Stimulated activated naive CD4-positive, alpha-beta T cell (primary cell): ENCODE data around the gene PIP4K2C.
A peak's percentile ranks its signal among the peaks of the same experiment; 100 is the strongest.

Experiments
- DNase-seq, 6 experiments: peaks; one replicate each; lab custom pipeline; 2025; lab: John Stamatoyannopoulos, UW

The PIP4K2C gene

DNA sequence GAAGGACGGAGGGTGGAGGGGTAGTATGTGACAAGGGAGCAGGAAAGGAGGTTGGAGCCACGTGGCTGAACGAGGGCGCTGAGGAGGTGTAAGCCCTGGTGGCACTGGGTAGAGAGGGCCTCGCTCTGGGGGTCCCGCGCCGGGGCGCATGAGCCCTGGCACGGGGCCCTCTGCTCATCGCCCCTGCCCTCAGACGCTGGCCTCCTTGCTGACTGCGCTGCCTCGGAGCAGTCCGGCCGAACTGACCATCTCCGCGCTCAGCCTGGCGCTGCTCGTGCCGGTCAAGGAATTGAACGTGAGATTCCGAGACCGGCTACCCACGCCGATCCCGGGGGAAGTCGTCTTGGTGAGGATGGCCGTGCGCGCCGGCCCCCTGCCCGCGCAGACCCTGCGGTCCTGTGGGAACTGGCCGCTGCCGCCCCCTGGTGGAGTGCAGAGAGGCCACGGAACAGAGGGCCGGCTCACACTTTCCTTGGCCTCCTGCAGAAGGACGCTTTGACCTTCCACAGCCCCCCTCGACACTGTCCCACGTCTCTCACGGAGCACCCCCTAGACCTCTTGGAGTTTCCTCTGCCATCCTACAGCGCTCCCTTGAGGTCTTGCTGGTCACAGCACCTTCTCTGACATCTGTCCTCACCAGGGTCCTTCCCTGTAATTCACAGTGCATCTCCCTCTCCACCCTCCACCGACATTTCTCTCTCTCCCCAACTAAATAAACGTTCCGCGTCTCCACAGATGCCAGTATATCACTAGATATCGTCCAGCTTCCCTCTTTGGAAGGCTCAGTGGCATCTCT lies 30.7 kb downstream of the PIP4K2C start:
- peak; percentile 10 to 59 (median 38) for DNase-seq

DNA sequence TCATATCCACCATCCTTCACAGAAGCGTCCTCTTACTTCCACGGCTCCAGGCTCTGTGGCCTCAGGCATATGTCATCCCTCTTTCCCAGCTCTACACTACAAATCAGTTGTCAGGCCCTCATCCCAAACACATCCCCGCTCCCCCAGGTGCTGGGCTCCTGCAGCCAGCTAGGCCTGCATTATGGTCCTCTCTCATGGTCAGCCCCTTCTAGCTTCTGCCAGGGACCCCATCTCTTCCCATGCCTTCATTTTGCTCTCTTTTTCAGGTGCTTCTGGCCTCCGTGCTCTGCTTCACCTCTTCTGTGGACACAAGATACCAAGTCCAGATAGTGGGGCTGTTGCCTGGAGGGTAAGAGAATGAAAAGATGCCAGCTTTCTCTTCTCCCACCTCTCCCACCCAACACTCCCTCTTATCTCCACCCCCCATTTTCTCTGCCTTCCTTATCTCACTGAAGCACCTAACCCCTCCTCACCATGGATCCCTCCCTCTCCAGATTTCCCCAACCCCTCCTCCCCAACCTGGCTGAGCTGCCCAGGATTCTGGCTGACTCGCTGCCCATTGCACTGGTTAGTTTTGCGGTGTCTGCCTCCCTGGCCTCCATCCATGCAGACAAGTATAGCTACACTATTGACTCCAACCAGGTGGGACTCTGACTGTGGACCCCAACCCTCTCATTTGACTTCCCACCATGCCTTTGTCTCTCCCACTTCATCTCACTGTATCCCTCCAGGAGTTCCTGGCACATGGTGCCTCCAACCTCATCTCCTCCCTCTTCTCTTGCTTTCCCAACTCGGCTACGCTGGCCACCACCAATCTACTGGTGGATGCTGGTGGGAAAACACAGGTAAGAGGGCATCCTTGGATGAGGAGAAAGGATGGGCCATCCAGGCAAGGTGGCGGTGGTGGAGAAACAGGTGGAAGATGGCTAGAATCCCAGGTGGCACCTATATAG lies 31.6 kb downstream of the PIP4K2C start:
- no peak for DNase-seq

DNA sequence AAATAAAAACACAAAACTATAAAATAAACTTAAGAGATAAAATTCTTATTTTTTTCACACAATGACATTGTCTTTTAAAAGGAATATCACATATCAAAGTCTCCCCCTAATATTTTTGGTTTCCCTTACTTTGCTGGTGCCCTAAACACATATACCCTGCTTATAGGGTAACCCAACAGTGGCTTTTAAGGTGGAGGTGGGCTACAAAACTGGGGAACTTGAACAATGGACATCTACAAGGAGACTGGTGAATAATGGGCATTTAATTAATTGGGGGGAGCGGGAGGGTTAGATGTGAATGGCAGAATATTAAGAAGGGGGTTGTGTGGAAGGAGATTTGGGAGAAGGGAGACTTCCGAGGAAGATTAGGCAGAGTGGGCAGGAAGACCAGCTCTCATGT lies 32.4 kb downstream of the PIP4K2C start:
- DNase-seq, result no peak

DNA sequence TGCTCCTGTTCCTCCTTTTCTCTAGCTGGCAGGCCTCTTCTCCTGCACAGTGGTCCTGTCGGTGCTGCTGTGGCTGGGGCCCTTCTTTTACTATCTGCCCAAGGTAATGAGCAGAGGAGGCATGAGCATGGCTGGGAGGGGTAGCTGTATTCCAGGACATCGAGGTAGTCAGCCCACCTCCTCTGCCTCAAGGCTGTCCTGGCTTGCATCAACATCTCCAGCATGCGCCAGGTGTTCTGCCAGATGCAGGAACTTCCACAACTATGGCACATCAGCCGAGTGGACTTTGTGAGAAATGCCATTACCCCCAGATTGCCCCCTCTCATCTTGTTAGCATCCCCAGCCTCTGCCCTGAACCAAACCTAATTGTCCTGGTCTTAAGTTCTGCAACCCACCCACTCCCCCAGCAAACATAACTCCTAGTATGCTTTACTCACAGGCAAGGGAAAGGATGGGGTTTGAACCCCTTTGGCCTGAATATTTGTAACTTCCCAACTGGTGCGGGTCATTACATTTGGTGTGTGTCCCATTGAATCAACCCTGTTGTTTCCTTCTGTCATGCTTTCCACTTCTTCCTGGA lies 32.9 kb downstream of the PIP4K2C start:
- no peak for DNase-seq

DNA sequence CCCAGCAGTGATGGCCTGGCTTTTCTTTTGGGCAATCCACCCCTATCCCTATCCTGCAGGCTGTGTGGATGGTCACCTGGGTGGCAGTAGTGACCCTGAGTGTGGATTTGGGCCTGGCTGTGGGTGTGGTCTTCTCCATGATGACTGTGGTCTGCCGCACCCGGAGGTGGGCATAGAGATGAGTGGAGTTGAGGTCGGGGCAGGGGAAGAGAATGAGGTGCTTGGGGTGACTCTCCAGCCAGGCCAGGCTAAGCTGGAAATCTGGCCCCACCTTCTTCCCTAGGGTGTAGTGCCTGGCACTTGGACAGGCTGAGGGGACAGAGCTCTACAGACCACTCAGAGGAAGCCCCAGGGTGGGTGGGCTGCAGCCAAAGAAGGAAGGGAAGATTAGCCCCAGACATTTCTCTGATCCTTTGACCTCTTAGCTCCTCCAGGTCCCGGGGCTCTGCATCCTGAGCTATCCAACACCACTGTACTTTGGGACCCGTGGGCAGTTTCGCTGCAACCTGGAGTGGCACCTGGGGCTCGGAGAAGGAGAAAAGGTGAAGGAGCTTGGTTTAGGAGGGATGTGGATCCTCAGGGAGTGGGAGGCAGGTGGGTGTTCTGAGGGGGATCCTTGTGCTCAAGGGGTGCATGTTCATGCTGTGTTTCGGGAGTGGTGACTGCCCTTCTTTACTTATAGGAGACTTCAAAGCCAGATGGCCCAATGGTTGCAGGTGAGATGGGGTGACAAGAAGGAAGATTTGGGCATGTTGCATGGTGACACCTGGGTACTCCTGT lies 33.6 kb downstream of the PIP4K2C start:
- DNase-seq, result no peak

DNA sequence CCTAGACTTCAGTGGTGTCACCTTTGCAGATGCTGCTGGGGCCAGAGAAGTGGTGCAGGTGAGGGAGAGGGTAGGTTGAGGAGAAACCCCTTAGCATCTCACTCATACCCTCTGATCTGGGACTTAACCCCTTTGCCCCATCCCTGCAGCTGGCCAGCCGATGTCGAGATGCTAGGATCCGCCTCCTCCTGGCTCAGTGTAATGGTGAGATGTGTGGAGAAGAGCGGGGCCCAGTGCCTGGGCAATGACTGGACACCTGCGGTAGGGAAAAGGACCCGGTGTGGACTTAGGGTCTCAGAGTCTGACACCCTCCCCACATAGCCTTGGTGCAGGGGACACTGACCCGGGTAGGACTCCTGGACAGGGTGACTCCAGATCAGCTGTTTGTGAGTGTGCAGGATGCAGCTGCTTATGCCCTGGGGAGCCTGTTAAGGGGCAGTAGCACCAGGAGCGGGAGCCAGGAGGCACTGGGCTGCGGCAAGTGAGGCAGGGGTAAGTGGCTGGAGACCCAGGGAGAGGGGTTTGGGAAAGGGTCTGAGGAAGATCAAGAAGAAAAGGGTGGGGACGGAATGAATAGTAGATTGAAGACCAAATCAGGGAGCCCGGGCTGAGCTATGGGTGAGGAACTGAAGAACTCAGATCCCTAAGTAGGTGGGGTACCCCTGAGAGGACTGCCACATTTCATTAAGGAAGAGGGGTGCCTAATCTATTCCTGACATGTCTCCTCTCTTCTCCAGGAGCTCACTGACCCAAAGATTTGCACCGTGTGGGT lies 34.5 kb downstream of the PIP4K2C start:
- DNase-seq, result no peak

DNA sequence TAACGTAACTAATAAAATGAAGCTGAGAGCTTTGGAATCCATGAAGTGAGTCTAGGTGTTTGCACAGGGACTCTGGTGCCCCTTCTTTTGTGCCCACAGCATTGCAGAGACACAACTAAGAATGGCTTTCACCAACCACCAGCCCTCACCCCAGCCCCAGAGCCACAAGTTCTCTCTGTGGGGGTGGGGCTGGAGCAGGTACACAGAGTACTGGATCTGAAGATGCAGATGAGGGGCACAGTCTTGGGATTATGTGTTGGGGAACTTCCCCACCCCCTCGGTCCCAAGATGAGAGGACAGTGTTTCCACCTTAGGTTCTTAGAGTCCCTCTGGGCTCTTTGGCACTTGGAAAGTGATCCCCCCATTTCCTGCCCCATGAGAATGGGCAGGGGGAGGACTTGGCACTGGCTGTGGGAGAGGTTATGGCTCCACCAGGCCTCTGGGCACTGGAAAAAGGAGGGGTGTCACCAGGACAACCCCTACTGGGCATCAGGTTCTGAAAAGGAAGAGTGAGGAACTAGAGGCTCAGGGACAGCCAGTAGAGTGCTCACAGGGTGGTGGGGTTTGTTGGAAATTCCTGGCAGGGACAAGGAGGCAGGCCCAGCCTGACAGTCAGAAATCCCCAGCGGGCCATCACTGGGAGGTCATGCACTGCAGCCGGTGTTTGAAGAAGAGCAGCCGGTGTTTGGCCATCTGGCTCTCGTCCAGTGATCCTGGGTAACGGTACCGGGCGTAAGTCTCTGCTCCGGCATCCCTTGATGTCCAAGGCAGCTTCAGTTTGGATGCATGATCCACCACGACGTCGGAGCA lies 35.3 kb downstream of the PIP4K2C start:
- DNase-seq, result no peak

DNA sequence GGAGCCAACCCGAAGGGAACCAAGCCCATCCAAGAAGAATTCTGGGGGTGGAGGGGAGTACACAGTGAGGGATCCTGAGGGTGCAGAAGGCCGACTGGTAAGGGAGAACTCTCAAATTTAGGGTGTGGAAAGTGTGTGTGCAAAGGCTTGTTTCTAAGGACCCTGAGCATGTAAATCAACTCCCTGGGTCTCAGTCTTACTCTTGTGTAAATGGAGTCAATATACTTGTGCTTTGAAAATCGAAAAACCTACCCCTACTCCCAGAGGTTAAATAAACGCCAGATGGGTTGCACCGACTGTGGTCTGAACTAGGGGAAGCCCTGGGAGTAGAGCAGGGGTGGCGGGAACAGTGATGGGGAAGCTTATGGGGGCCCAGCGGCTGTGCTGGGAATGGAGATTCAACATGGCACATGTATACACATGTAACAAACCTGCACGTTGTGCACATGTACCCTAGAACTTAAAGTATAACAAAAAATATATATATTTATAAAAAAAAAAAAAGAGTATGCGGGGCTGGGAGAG lies 36.0 kb downstream of the PIP4K2C start:
- no peak for DNase-seq

DNA sequence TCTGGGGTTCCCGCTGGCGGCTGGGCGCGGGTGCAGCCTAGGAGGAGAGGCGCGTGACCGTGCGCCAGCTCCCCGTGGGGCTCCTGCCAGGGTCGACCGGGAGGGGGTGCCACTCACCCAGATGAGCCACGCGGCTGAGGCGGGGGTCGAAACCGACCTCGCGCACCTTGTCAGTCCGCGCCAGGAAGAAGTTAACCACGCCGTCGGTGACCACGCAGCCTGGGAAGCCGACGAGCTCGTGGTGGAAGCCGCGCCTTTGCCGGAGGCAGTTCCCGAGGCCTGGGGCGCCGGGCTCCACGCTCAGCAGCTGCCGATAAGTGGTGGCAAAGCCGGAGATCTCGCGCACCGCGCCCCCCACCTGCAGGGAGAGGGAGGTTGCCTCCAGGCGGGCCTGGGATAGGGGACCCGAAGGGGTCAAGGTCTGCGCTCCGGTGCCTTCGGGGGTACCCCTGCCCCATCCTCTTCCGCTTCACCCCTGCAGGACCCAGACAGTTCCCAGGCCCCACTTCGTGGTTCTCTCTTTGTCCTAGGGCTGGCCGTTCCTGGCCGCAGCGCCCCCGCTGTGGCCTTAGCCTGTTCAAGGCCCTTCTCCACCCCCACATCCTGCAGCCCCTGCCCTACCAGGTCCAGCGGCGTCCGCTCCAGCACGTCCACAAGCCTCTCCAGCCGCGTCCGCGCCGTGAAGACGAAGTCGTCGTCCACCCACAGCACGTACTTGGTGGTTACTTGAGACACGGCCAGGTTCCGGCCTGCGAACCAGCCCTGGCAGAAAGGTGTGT lies 36.7 kb downstream of the PIP4K2C start:
- DNase-seq, result peak in 3 of 6 experiments; percentile 12 to 22 (median 12)

DNA sequence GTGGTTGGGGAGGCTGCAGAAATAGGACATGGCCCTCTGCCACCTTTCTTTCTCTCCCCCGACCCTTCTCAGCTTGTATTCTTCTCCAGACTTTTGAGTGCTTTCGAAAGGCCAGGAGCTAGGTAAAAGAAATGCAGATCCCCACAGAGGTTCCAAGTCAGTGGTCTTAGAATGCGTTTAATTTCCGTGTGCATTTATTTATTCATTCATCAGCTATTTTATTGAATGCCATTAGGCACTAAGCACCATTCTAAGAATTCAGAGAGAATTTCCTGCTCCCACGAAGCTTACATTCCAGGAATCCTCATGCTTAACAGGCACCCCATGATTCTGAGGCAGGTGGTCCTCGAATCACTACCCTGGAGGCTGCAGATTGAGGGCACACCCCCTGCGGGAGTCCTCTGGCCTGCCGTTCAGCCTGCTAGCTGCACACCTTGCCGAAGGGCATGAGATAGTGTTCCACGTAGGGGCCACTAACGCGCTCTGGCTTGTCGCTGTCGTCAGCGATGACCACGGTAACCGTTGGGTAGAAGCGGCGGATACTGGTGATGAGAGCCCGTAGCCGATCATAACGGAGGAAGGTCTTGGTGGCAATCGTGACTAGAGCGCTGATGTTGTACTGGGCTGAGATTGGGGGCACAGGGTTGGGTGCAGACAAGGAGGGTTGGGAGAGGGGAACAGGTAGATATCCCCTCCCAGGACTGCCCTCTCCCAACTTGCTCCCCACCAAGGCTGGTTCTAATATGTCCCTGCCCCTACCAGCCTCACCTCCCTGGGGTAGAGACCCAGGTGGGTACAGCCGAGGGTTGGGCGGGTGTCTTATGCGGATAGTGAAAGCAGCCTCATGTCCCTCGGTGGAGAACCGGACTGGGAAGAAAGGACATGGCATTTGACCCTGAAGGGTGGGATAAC lies 37.5 kb downstream of the PIP4K2C start:
- no peak for DNase-seq

DNA sequence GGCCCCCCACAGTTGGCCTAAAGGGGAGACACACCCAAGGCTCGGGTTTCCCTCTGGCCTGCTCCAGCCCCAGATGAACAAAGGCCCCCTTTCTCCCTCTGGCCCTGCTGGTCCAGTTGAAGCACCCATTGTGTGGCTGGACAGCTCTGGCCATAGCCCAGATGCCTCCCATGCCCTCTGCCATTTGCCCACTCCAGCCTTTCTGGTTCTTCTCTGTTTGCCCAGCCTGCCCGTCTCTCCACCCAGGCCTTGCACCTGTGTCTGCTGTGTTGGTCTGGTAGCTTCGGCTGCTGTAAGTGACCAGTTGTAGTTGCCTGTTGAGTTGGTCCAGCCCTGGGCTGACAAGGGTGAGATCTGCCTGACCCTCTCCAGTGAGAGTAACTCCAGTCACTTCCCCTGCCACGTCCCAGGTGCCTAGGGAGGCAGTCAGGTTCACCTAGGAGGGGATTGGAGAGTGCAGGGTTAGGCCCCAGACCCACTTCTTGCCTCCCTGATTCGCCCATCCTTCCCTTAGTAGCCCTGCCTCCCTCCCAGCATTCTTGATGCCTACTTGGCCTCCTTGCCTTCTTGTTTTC lies 39.0 kb downstream of the PIP4K2C start:
- DNase-seq, result no peak

DNA sequence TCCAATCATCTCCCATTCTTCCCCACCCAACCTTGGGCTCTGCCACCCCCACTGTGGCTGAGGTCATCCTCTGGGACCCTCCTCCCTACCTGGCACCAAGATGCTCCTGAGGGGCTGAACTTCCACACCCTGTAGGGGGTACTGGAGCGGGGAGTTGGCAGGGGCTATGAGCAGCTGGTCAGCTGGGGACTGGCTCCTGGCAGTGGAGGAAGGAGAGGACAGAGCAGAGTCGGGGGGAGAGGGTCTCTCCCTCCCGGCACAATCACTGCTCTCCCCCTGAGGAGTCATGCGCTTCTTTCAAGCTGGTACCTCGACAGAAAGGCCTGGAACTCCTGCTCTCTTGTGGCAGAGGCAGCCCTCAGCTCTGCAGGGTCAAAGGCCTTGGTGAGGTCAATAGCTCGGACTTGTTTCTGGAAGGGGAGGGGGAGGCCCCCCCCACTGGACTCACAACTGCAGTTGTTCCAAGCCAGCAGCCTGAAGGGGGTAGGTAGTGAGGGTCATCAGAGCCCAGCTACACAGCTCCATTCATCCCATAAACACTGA lies 40.0 kb downstream of the PIP4K2C start:
- no peak for DNase-seq

DNA sequence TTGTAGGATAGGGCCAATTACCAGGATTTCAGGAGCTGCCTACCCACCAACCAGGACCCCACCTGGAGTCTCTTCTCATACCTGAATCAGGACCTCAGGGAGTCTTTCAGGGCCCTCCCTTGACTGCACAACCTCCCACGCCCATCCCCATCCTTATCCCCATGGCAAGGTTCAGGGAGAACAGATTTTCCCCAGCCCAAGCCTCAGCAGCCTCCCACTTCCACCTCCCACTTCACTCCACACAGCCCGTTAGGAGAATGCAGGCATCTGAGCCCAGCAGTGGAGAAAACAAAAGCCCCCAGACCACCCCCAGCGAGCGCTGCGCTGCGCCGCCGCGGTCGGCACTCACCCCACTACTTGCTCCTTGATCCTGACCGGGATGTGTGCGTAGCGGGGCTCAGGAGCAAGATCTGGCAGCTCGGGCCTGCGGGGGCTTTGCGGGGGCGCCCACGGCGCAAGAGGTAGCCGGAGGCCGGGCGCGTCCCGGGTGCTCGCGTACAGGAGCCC lies 40.6 kb downstream of the PIP4K2C start:
- DNase-seq, result no peak

DNA sequence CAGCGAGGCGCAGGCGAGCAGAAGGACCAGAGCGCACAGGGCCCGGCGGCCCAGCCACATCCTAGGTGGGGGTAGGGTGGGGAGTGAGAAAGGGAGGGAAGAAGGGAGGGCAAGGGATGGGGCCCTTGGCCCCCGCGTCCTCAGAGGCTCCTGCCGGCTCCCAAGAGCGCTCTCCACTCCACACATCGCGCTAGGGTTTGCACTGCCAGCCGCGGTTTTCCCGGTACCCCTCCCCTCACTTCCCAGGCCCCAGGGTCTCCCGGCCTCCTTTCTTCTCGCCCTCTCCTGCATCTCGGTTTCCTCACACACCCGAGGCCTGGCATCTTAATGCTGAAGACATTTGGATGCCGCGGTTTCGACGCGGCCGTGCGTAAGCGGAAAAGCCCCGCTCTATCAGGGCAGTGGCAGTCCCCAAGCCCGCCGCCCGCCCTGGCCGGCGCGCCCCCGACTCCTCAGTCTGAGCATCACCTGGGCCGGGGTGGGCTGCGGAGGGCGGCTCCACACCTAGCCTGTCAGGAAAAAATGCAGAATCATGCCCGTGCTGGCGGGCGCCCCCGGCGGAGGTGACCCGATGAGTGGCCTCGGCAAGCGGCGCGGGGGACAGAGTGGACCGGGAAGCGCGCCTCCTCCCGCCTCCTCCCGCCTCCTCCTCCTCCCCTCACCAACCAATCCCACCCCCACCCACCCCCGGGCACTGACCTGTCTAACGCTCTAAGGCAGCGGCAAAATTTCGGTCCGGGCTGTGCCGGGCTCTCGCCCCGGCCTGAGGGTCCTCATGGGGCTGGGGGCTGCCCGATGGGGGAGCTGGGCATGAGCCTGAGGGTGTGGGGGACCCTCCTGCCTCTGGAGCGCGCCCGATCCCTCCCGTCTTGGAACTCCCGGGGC lies 41.3 kb downstream of the PIP4K2C start:
- peak in 2 of 6 experiments; percentile 15 to 29 for DNase-seq

DNA sequence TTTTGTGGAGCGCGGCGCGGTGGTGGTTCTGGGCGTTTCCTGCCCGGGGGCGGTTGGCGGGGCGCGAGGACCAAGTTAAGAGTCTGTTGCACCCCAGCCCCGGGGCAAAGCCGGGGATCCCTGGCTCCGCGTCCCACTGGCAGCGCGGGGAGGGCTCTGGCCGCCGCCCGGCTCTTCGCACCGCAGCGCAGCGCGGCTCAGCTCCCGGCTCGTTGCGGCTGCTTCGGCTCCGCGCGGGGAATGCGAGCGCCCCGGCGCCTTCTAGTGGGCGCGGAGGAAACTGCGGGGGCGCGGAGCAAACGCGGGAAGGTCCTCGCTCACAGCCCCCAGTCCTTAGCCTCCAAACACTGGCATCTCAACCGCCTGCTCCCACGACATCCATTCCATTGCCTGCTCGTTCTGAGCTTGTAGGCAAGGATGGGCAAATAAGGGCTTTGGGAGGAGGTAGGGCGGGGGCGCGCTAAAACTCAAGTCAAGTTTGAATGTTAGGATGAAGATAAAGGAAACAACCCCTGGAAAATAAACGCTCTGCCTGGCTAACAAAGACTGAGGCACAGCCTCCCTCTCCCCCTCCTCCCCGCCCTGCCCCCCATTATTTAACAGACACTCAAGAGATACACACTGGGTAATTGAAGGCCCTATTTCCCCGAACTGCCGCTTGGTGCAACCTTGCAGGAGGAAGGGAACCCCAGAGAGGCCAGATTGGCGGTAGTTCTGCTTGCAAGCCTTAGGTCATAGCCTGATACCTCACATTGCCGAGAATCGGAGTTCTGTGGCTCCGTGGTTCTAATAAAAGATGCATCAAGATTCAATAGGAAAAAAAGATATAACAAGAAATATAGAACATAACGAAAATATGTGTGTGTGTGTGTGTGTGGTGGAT lies 42.2 kb downstream of the PIP4K2C start, which contains the start of gene B4GALNT1:
TSS of gene B4GALNT1 (minus strand) at position 244 of the 883 bp plus-strand sequence. CDS start 1,069 bp downstream, outside the sequence.
- DNase-seq, result peak; percentile 14 to 63 (median 45)
